ENCODE measurements around the gene LIN54.

- TF ChIP-seq CTCF (conservative IDR thresholded peaks at IDR 0.05; ENCODE audit: low read length) (no peak), EZH2phosphoT487 (IDR thresholded peaks at IDR 0.05; ENCODE audit: borderline replicate concordance, low read depth, low read length) (no peak)
Observed at GRCh38 chr4:82934441-82934840, 76.2 kb downstream of the LIN54 start.

Measured in OCI-LY7 (cell line).